ENCODE results near the gene USP21. TPM values are rescaled to one million over a fixed set of nuclear protein-coding genes. Genes with fewer than 3 reads are reported as not detected.

The USP21 gene
- total and polyA plus RNA-seq, 2 of the 8 experiments (the other 6 are each of a cell fraction or from before 2014, with no cell fraction given): 23.9 to 36.3 TPM

DNA sequence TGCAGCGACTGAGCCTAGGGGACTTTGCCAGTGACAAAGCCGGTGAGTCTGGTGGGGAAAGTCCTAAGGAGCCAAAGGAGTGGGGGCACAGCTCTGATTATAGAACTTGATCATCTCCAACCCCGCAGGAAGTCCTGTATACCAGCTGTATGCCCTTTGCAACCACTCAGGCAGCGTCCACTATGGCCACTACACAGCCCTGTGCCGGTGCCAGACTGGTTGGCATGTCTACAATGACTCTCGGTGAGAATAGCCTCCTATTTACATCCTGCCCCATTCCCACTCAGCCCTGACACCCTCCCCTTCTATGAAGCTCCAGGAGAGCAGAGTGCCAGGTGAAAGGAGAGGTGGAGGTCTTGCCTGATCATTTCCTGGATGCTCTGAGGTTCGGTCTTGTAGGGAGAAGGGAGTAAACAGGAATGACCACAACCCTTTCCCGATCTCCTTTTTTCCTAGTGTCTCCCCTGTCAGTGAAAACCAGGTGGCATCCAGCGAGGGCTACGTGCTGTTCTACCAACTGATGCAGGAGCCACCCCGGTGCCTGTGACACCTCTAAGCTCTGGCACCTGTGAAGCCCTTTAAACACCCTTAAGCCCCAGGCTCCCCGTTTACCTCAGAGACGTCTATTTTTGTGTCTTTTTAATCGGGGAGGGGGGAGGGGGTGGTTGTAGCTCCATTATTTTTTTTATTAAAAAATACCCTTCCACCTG, 5.8 kb downstream of the USP21 start:
- Histone ChIP-seq H3K9ac (replicated peaks in 1 of 4; ENCODE audit: extremely low read depth in 1 of 4, low read depth in 3 of 4, low read length in 3 of 4) (no peak overlapping the region), H3K14ac (ENCODE audit: insufficient read length) (no peak overlapping the region), H3K18ac (ENCODE audit: extremely low read depth, low read length) (no peak overlapping the region), H3K23ac (ENCODE audit: insufficient read length) (no peak overlapping the region), H4K91ac (replicated peaks; ENCODE audit: insufficient read length, low read length) (no peak overlapping the region), H3K4me3 (ENCODE audit: extremely low read depth in 1 of 4, insufficient read depth in 2 of 4, low read depth in 3 of 4, low read length in 4 of 4) (peak overlapping the region; percentile 64 to 87 (median 82); a peak in 5 of 8 replicates), H4K5ac (ENCODE audit: insufficient read length, low read depth, low read length) (no peak overlapping the region), H4K8ac (ENCODE audit: extremely low read depth, insufficient read depth, low read length) (no peak overlapping the region; the same call in 1 of the 2 replicates), H2BK12ac (ENCODE audit: low read depth, low read length) (no peak overlapping the region), H3K27me3 (replicated peaks in 1 of 4; ENCODE audit: control insufficient read depth in 3 of 4, extremely low read depth in 1 of 4, insufficient read depth in 3 of 4, low read length in 3 of 4) (no peaks in the 10 kb centered on the region), H3K79me1 (ENCODE audit: low read depth, low read length) (no peaks in the 10 kb centered on the region; the same call in 1 of the 2 replicates), H2BK120ac (replicated peaks; ENCODE audit: low read depth, low read length) (no peak overlapping the region), H2BK5ac (ENCODE audit: low read depth, low read length) (no peak overlapping the region; the same call in 1 of the 2 replicates), H3K79me2 (ENCODE audit: control insufficient read depth in 1 of 2, insufficient read depth in 2 of 2, low read length in 2 of 2) (no peaks in the 10 kb centered on the region; a peak in 1 of 4 replicates), H3K27ac (ENCODE audit: low read depth, low read length) (no peak overlapping the region), H3K36me3 (ENCODE audit: control insufficient read depth in 2 of 4, insufficient read depth in 4 of 4, low read length in 3 of 4) (peaks cover 0 to 9% (median 4%) of the 10 kb centered on the region in 4 experiments; a peak in 3 of 8 replicates), H2BK20ac (ENCODE audit: low read length) (no peak overlapping the region), H2AFZ (ENCODE audit: low read length) (no peak overlapping the region), H3K56ac (replicated peaks; ENCODE audit: insufficient read length, low read depth, low read length) (no peak overlapping the region), H3K4me1 (replicated peaks in 1 of 4; ENCODE audit: control insufficient read depth in 3 of 4, insufficient read depth in 4 of 4, low read length in 3 of 4) (peaks cover 0 to 11% (median 8%) of the 10 kb centered on the region in 4 experiments; a peak in 4 of 7 replicates), H3K9me3 (ENCODE audit: insufficient read depth in 2 of 2, low read depth in 1 of 2, low read length in 1 of 2) (no peaks in the 10 kb centered on the region), H2BK15ac (ENCODE audit: low read length) (no peak overlapping the region), H4K20me1 (replicated peaks in 1 of 2; ENCODE audit: control insufficient read depth in 1 of 2, insufficient read depth in 2 of 2, low read length in 2 of 2) (no peaks in the 10 kb centered on the region), H3K4ac (replicated peaks; ENCODE audit: insufficient read length, low read depth, low read length) (no peak overlapping the region), H3K4me2 (ENCODE audit: insufficient read depth in 1 of 2, low read depth in 2 of 2, low read length in 2 of 2) (peak overlapping the region; percentile 66 to 92), H2AK5ac (ENCODE audit: low read depth, low read length) (no peak overlapping the region), H3K23me2 (ENCODE audit: low read depth, low read length) (peaks cover 11% of the 10 kb centered on the region; the same call in 1 of the 2 replicates)
- CTCF ChIA-PET (ENCODE audit: partially characterized antibody): interaction anchor here (0.6 to 5.3 kb wide), 23 partner anchors 10 to 555 kb away, joined by 3 to 32 read pairs (median 4); partner anchors contain the start of genes ADAMTS4, B4GALT3, DEDD and KLHDC9
- POLR2A ChIA-PET (ENCODE audit: partially characterized antibody): interaction anchor here (0.6 to 4.7 kb wide), 6 partner anchors 11 to 127 kb away, joined by 3 to 51 read pairs (median 19); partner anchors contain the start of genes B4GALT3, DEDD, NDUFS2 and UFC1
- no peak for FAIRE-seq
- DNase-seq (ENCODE audit: low read depth in 1 of 2, low spot score in 2 of 2): no peak
- 71% methylated on average over 14 of the region's 14 CpGs; no CpG with 5 or more reads in 1 of the 2 experiments for WGBS, 2 experiments (ENCODE audit: extremely low coverage in 1 of 2, insufficient coverage in 1 of 2, insufficient read length in 1 of 2, insufficient replicate concordance in 2 of 2, low coverage in 1 of 2, low lambda C conversion rate in 2 of 2, missing lambda C conversion rate in 1 of 2)
- TF ChIP-seq, protein P1, sequence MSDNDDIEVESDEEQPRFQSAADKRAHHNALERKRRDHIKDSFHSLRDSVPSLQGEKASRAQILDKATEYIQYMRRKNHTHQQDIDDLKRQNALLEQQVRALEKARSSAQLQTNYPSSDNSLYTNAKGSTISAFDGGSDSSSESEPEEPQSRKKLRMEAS (IDR thresholded peaks at IDR 0.05): no peak
- no peak for TF ChIP-seq GABPA (IDR thresholded peaks at IDR 0.05; ENCODE audit: borderline replicate concordance, insufficient read depth, low read length)
